Measurements from ENCODE around the gene MPRIP.
A peak's percentile ranks its signal among the peaks of the same experiment; 100 is the strongest.

MPRIP gene

GRCh38 chr17:17084317-17084835 is 42.1 kb downstream of the MPRIP start:
- Histone ChIP-seq H3K9me3 (ENCODE audit: control insufficient read depth, insufficient read depth, low read depth, low read length) (no peaks in the 10 kb centered on the region), H3K27ac (ENCODE audit: extremely low read depth, low read depth, low read length) (no peak overlapping the region), H3K36me3 (ENCODE audit: control insufficient read depth in 2 of 2, insufficient read depth in 1 of 2, low read length in 2 of 2) (peaks cover 0 to 68% of the 10 kb centered on the region in 2 experiments; a peak in 2 of 3 replicates), H3K4me3 (ENCODE audit: low read depth, low read length) (no peak overlapping the region), H3K4me1 (ENCODE audit: control insufficient read depth, insufficient read depth, low read length) (peaks cover 4% of the 10 kb centered on the region; the same call in 1 of the 2 replicates)
- TF ChIP-seq ZNF37A (tag by site-specific recombination; IDR thresholded peaks at IDR 0.05) (no peak), GLI4 (tag by site-specific recombination; IDR thresholded peaks at IDR 0.05) (no peak), FEZF1 (tag by site-specific recombination; IDR thresholded peaks at IDR 0.05) (no peak), ZNF510 (tag by site-specific recombination; IDR thresholded peaks at IDR 0.05; ENCODE audit: insufficient replicate concordance) (no peak), ZNF664 (tag by site-specific recombination; IDR thresholded peaks at IDR 0.05) (no peak), ZNF660 (tag by site-specific recombination; IDR thresholded peaks at IDR 0.05) (no peak), ZBTB21 (tag by site-specific recombination; IDR thresholded peaks at IDR 0.05) (no peak), ZNF266 (tag by site-specific recombination; IDR thresholded peaks at IDR 0.05; ENCODE audit: low read depth) (no peak), ZNF707 (tag by site-specific recombination; IDR thresholded peaks at IDR 0.05) (no peak), BCL11B (tag by site-specific recombination; IDR thresholded peaks at IDR 0.05; ENCODE audit: low read depth) (no peak), ZBTB1 (tag by site-specific recombination; IDR thresholded peaks at IDR 0.05) (no peak), ZNF433 (tag by site-specific recombination; IDR thresholded peaks at IDR 0.05; ENCODE audit: low read depth) (no peak), YY2 (tag by site-specific recombination; IDR thresholded peaks at IDR 0.05) (no peak), ZBTB44 (tag by site-specific recombination; IDR thresholded peaks at IDR 0.05) (no peak), ZNF18 (tag by site-specific recombination; IDR thresholded peaks at IDR 0.05) (no peak), ZNF600 (tag by site-specific recombination; IDR thresholded peaks at IDR 0.05) (no peak)
- POLR2A ChIA-PET = no interaction called here
- CTCF ChIA-PET = interaction anchor here (1.8 kb wide), 1 partner anchor 57 kb away, joined by 5 read pairs; no protein-coding TSS in a partner anchor

DNA sequence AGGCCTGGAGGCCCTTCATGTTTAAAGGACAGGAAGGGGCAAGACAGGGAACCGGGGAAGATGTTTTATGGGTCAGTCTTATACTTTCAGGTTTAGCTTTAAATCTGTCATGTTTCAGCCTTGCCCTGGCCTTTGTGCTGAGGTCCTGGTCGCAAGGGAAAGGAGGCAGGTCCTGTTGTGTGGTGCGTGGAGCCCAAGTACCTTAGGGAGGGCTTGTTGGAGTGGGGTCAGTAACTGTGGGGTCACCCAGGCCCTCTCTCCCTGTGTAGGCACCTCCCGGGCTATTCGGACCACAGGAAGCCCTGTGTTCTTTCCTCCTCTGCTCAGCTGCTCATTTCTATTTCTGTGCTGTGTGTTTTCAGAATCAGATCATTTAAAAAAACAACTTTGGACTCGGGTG is 42.7 kb downstream of the MPRIP start:
- TF ChIP-seq ZBTB48 (tag by site-specific recombination; IDR thresholded peaks at IDR 0.05) (no peak), ZNF560 (tag by site-specific recombination; IDR thresholded peaks at IDR 0.05; ENCODE audit: borderline replicate concordance) (no peak), ZNF776 (tag by site-specific recombination; IDR thresholded peaks at IDR 0.05; ENCODE audit: borderline replicate concordance) (no peak), ZNF624 (tag by site-specific recombination; IDR thresholded peaks at IDR 0.05) (no peak), ZNF585B (tag by site-specific recombination; IDR thresholded peaks at IDR 0.05) (no peak), MYNN (tag by site-specific recombination; IDR thresholded peaks at IDR 0.05; ENCODE audit: borderline replicate concordance) (no peak), ZNF221 (tag by site-specific recombination; IDR thresholded peaks at IDR 0.05; ENCODE audit: borderline replicate concordance) (no peak), BCL11A (tag by site-specific recombination; IDR thresholded peaks at IDR 0.05; ENCODE audit: low read depth) (no peak), SCRT2 (tag by site-specific recombination; IDR thresholded peaks at IDR 0.05) (no peak), PRDM6 (tag by site-specific recombination; IDR thresholded peaks at IDR 0.05) (no peak)
- Histone ChIP-seq H3K9me3 (ENCODE audit: control insufficient read depth, insufficient read depth, low read depth, low read length) (no peaks in the 10 kb centered on the region), H3K4me1 (ENCODE audit: control insufficient read depth, insufficient read depth, low read length) (peaks cover 4% of the 10 kb centered on the region; the same call in 1 of the 2 replicates), H3K36me3 (ENCODE audit: control insufficient read depth in 2 of 2, insufficient read depth in 1 of 2, low read length in 2 of 2) (peaks cover 0 to 65% of the 10 kb centered on the region in 2 experiments; a peak in 2 of 3 replicates), H3K27ac (ENCODE audit: extremely low read depth, low read depth, low read length) (peak overlapping the region; percentile 11; the same call in 1 of the 2 replicates), H3K4me3 (ENCODE audit: low read depth, low read length) (no peak overlapping the region)
- ChIA-PET POLR2A (no interaction called here), CTCF (no interaction called here)
